ENCODE measurements around the gene ENTPD2.

The ENTPD2 gene

DNA sequence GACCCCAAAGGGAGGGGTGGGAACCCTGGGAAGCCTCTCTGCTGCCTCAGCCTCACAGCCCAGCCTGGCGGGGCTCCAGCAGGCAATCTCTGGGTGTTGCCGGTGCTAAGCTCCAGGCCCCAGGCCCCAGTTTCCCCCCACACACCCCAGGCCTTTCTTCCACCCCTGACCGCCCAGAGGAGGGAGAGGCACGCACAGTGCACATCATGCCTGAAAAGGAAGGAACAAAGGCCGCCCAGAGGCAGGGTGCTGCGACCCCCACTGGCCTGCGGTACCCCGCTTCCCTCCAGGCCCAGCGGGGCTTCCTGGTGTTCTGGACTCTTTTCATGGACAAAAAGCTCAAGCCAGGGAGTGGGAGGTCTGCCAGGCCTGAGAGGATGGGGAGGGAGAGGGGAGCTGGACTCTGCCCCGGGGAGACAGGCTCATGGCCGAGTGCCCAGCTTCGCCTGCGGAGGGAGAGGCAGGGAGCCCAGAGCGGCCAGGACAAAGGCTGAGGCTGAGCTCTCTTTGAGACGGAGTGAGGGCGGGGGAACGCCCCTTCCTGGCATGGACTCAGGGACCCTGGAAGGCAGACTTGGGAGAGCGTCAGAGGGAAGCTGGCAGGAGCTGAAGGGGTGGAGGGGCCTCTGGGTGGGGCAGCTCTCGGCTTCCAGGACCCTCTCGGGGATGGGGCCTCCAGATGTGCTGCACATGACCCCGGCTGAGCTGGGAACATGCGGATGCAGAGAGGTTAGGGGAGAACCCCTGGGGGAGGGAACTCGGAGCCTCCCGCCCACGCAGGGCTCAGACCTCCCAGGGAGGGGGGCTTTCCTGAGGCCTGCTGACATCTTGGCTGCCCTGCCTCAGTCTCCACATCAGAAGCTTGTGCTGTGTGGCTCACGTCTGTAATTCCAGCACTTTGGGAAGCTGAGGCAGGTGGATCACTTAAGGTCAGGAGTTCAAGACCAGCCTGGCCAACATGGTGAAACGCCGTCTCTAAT lies 1.8 kb upstream of the ENTPD2 start:
- Mint-ChIP-seq H3K27me3 (ENCODE audit: low read depth, poor library complexity) (peaks cover 89% of the 10 kb centered on the region), H3K36me3 (ENCODE audit: low read depth) (no peaks in the 10 kb centered on the region), H3K4me1 (no peaks in the 10 kb centered on the region), H3K4me3 (no peak overlapping the region), H3K27ac (no peak overlapping the region), H3K9me3 (no peaks in the 10 kb centered on the region)
- TF ChIP-seq, protein P1, sequence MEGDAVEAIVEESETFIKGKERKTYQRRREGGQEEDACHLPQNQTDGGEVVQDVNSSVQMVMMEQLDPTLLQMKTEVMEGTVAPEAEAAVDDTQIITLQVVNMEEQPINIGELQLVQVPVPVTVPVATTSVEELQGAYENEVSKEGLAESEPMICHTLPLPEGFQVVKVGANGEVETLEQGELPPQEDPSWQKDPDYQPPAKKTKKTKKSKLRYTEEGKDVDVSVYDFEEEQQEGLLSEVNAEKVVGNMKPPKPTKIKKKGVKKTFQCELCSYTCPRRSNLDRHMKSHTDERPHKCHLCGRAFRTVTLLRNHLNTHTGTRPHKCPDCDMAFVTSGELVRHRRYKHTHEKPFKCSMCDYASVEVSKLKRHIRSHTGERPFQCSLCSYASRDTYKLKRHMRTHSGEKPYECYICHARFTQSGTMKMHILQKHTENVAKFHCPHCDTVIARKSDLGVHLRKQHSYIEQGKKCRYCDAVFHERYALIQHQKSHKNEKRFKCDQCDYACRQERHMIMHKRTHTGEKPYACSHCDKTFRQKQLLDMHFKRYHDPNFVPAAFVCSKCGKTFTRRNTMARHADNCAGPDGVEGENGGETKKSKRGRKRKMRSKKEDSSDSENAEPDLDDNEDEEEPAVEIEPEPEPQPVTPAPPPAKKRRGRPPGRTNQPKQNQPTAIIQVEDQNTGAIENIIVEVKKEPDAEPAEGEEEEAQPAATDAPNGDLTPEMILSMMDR (IDR thresholded peaks at IDR 0.05) = no peak
- DNase-seq = no peak

- Mint-ChIP-seq H3K4me3 (no peak overlapping the region), H3K27me3 (ENCODE audit: low read depth, poor library complexity) (peaks cover 90% of the 10 kb centered on the region), H3K4me1 (no peaks in the 10 kb centered on the region), H3K36me3 (ENCODE audit: low read depth) (no peaks in the 10 kb centered on the region), H3K9me3 (no peaks in the 10 kb centered on the region), H3K27ac (no peak overlapping the region)
- TF ChIP-seq, protein P1 (IDR thresholded peaks at IDR 0.05) = no peak
- no peak for DNase-seq
These were observed 1.1 kb upstream of the ENTPD2 start for GRCh38 chr9:137054932-137055384.

GRCh38 chr9:137052998-137053943 lies 590 bp downstream of the ENTPD2 start:
- H3K27me3 Mint-ChIP-seq (ENCODE audit: low read depth, poor library complexity) = peaks cover 94% of the 10 kb centered on the region
- no peaks in the 10 kb centered on the region for H3K9me3 Mint-ChIP-seq

GRCh38 chr9:137052293-137052692 lies 1.6 kb downstream of the ENTPD2 start:
- no peak for DNase-seq
- TF ChIP-seq, protein P1 (IDR thresholded peaks at IDR 0.05) = no peak
- H3K4me3 Mint-ChIP-seq = no peak overlapping the region
- H3K9me3 Mint-ChIP-seq = no peaks in the 10 kb centered on the region
- no peaks in the 10 kb centered on the region for H3K36me3 Mint-ChIP-seq (ENCODE audit: low read depth)
- peaks cover 94% of the 10 kb centered on the region for H3K27me3 Mint-ChIP-seq (ENCODE audit: low read depth, poor library complexity)
- no peak overlapping the region for H3K27ac Mint-ChIP-seq
- no peaks in the 10 kb centered on the region for H3K4me1 Mint-ChIP-seq

More at GRCh38 chr9:137052998-137053943, 590 bp downstream of the ENTPD2 start:
- no peak overlapping the region for H3K27ac Mint-ChIP-seq
- H3K4me3 Mint-ChIP-seq = no peak overlapping the region
- DNase-seq = peak; percentile 53
- no peaks in the 10 kb centered on the region for H3K4me1 Mint-ChIP-seq
- no peaks in the 10 kb centered on the region for H3K36me3 Mint-ChIP-seq (ENCODE audit: low read depth)
- TF ChIP-seq, protein P1 (IDR thresholded peaks at IDR 0.05) = no peak

- Mint-ChIP-seq H3K27me3 (ENCODE audit: low read depth, poor library complexity) (peaks cover 94% of the 10 kb centered on the region), H3K4me1 (no peaks in the 10 kb centered on the region), H3K36me3 (ENCODE audit: low read depth) (no peaks in the 10 kb centered on the region), H3K27ac (no peak overlapping the region), H3K9me3 (no peaks in the 10 kb centered on the region), H3K4me3 (no peak overlapping the region)
- TF ChIP-seq, protein P1 (IDR thresholded peaks at IDR 0.05) = no peak
- no peak for DNase-seq
These were observed 2.6 kb downstream of the ENTPD2 start for GRCh38 chr9:137051145-137051724.
